GM06990 (cell line): ENCODE data around the gene MYRF.

ENCODE experiments used
- DNase-seq: peaks from one replicate; pipeline ENCODE4 v3.0.0-alpha.2; 2011; ENCODE audit not compliant: insufficient read length; ENCODE audit errors: extremely low read depth
- H3K27me3 ChIP-seq: replicated peaks from 2 replicates; pipeline ENCODE4 v1.6.0; 2011; ENCODE audit warnings: low read length; ENCODE audit not compliant: control insufficient read depth, insufficient read depth
- H3K36me3 ChIP-seq: 2 replicates; pipeline ENCODE4 v1.5.1; 2011; ENCODE audit warnings: low read length; ENCODE audit not compliant: control insufficient read depth, insufficient read depth
- H3K4me3 ChIP-seq: replicated peaks from 2 replicates; pipeline ENCODE4 v1.5.1; 2011; ENCODE audit warnings: low read depth, mild to moderate bottlenecking, control low read depth, low read length
- CTCF ChIP-seq: IDR thresholded peaks from 2 replicates; pipeline ENCODE4 v1.5.1; 2011; ENCODE audit warnings: low read length, control low read depth, mild to moderate bottlenecking, inconsistent platforms; ENCODE audit not compliant: insufficient read depth, poor library complexity, severe bottlenecking

The MYRF gene

GRCh38 chr11:61732705-61733104, 19.7 kb upstream of the MYRF start:
- DNase-seq: no peak
- Histone ChIP-seq H3K27me3 (no peaks in the 10 kb centered on the region; the same call in 1 of the 2 replicates), H3K36me3 (no peaks in the 10 kb centered on the region), H3K4me3 (no peak overlapping the region)
- no peak for TF ChIP-seq CTCF

GRCh38 chr11:61733120-61733978, 19.1 kb upstream of the MYRF start:
- peak; percentile 100 for TF ChIP-seq CTCF
- DNase-seq: peak; percentile 52

DNA sequence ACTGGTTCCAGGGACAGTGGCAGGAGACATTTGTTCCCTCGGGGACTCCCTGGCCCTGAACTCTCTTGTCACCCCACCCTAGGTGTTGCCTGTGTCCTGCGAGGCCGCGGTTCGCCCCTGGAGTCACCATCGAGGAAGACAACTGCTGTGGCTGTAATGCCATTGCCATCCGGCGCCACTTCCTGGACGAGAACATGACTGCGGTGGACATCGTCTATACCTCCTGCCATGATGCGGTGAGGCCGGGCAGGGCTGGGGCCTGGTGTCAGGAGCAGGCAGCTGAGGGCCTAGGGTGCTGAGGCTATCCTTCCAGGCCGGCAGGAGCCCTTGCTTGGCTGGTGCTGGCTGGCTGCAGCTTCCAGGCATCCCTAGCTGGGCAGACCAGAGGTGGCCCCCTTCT, 17.7 kb upstream of the MYRF start:
- TF ChIP-seq CTCF: no peak
- no peaks in the 10 kb centered on the region; the same call in 1 of the 2 replicates for H3K27me3 ChIP-seq
- DNase-seq: no peak
- no peaks in the 10 kb centered on the region for H3K36me3 ChIP-seq
- H3K4me3 ChIP-seq: no peak overlapping the region

More at GRCh38 chr11:61733120-61733978, 19.1 kb upstream of the MYRF start:
- Histone ChIP-seq H3K4me3 (no peak overlapping the region), H3K27me3 (no peaks in the 10 kb centered on the region; the same call in 1 of the 2 replicates), H3K36me3 (no peaks in the 10 kb centered on the region)

- Histone ChIP-seq H3K4me3 (no peak overlapping the region), H3K27me3 (no peaks in the 10 kb centered on the region; the same call in 1 of the 2 replicates), H3K36me3 (no peaks in the 10 kb centered on the region)
- no peak for TF ChIP-seq CTCF
- DNase-seq: no peak
Observed at GRCh38 chr11:61735391-61735790, 17.0 kb upstream of the MYRF start.

GRCh38 chr11:61736310-61736709, 16.1 kb upstream of the MYRF start:
- no peak for TF ChIP-seq CTCF
- no peak for DNase-seq
- no peaks in the 10 kb centered on the region; the same call in 1 of the 2 replicates for H3K27me3 ChIP-seq
- no peak overlapping the region for H3K4me3 ChIP-seq
- H3K36me3 ChIP-seq: no peaks in the 10 kb centered on the region
